NK-92 (cell line): ENCODE results near the gene AGAP2.
"Not testable (repeated sequence)": the region's sequence is repeated elsewhere in the genome, so short reads cannot be mapped to it uniquely, and the experiment has no call there.

Source experiments
- DNase-seq: peaks from one replicate; lab custom pipeline; 2025; ENCODE audit not compliant: unreplicated experiment; lab: John Stamatoyannopoulos, UW

AGAP2 gene

GRCh38 chr12:57707250-57707649 lies 31.3 kb downstream of the AGAP2 start:
- no peak for DNase-seq

- DNase-seq, result no peak
Observed at GRCh38 chr12:57700317-57700716, 38.2 kb downstream of the AGAP2 start.

- DNase-seq, result no peak
Observed at GRCh38 chr12:57698414-57698813, 40.1 kb downstream of the AGAP2 start.

- DNase-seq, result no peak
Observed at GRCh38 chr12:57697076-57697475, 41.5 kb downstream of the AGAP2 start.

- DNase-seq, result no peak
Observed at GRCh38 chr12:57695770-57696432, 42.6 kb downstream of the AGAP2 start.

- DNase-seq, result no peak
Observed at GRCh38 chr12:57694459-57695019, 44.0 kb downstream of the AGAP2 start.

- DNase-seq, result peak; percentile 90
Observed at GRCh38 chr12:57693659-57694458, 44.7 kb downstream of the AGAP2 start, which contains the start of gene OS9. OS9 (plus strand) TSS chr12:57694132; CDS start chr12:57694162, 30 bp downstream.

GRCh38 chr12:57693317-57693658 lies 45.3 kb downstream of the AGAP2 start:
- no peak for DNase-seq

- DNase-seq, result no peak
Observed at GRCh38 chr12:57692500-57692899, 46.0 kb downstream of the AGAP2 start.

- no peak for DNase-seq
Observed at GRCh38 chr12:57688931-57689330, 49.6 kb downstream of the AGAP2 start.

GRCh38 chr12:57687862-57688261 lies 50.7 kb downstream of the AGAP2 start:
- no peak for DNase-seq

- no peak for DNase-seq
Observed at GRCh38 chr12:57679697-57680096, 58.8 kb downstream of the AGAP2 start.

GRCh38 chr12:57677947-57678346 lies 60.6 kb downstream of the AGAP2 start:
- not testable (repeated sequence) for DNase-seq

GRCh38 chr12:57674691-57675090 lies 63.9 kb downstream of the AGAP2 start:
- DNase-seq, result no peak
